Measurements from ENCODE around the gene MOCS1. TPM values are rescaled to one million over a fixed set of nuclear protein-coding genes. Genes with fewer than 3 reads are reported as not detected.

The MOCS1 gene
- total RNA-seq, 1 donor from 2014 or later = 0.31 TPM

GRCh38 chr6:39903656-39904055, 30.6 kb downstream of the MOCS1 start:
- Mint-ChIP-seq H3K9me3 (no peaks in the 10 kb centered on the region), H3K4me3 (no peak overlapping the region), H3K27ac (no peak overlapping the region), H3K36me3 (ENCODE audit: low read depth) (no peaks in the 10 kb centered on the region), H3K27me3 (ENCODE audit: insufficient read depth) (peaks cover 1% of the 10 kb centered on the region), H3K4me1 (ENCODE audit: low read depth) (no peaks in the 10 kb centered on the region)
- intact Hi-C loops (cut with micrococcal nuclease) = no loop called here
- DNase-seq (ENCODE audit: low spot score) = no peak

GRCh38 chr6:39902786-39903465, 31.3 kb downstream of the MOCS1 start:
- no peaks in the 10 kb centered on the region for H3K9me3 Mint-ChIP-seq
- intact Hi-C loops (cut with micrococcal nuclease) = no loop called here
- no peaks in the 10 kb centered on the region for H3K36me3 Mint-ChIP-seq (ENCODE audit: low read depth)
- peaks cover 1% of the 10 kb centered on the region for H3K27me3 Mint-ChIP-seq (ENCODE audit: insufficient read depth)
- no peak for DNase-seq (ENCODE audit: low spot score)
- no peaks in the 10 kb centered on the region for H3K4me1 Mint-ChIP-seq (ENCODE audit: low read depth)
- H3K27ac Mint-ChIP-seq = no peak overlapping the region
- no peak overlapping the region for H3K4me3 Mint-ChIP-seq

- H3K4me3 Mint-ChIP-seq = no peak overlapping the region
- intact Hi-C loops (cut with micrococcal nuclease) = no loop called here
- no peaks in the 10 kb centered on the region for H3K9me3 Mint-ChIP-seq
These were observed 32.1 kb downstream of the MOCS1 start for GRCh38 chr6:39902136-39902535.

GRCh38 chr6:39901670-39902069, 32.6 kb downstream of the MOCS1 start:
- H3K4me1 Mint-ChIP-seq (ENCODE audit: low read depth) = no peaks in the 10 kb centered on the region
- intact Hi-C loops (cut with micrococcal nuclease) = no loop called here
- DNase-seq (ENCODE audit: low spot score) = no peak
- no peaks in the 10 kb centered on the region for H3K36me3 Mint-ChIP-seq (ENCODE audit: low read depth)
- H3K4me3 Mint-ChIP-seq = no peak overlapping the region
- H3K9me3 Mint-ChIP-seq = no peaks in the 10 kb centered on the region
- no peak overlapping the region for H3K27ac Mint-ChIP-seq
- H3K27me3 Mint-ChIP-seq (ENCODE audit: insufficient read depth) = peaks cover 1% of the 10 kb centered on the region

More at GRCh38 chr6:39902136-39902535, 32.1 kb downstream of the MOCS1 start:
- H3K27ac Mint-ChIP-seq = no peak overlapping the region
- H3K36me3 Mint-ChIP-seq (ENCODE audit: low read depth) = no peaks in the 10 kb centered on the region
- peaks cover 1% of the 10 kb centered on the region for H3K27me3 Mint-ChIP-seq (ENCODE audit: insufficient read depth)
- DNase-seq (ENCODE audit: low spot score) = no peak
- H3K4me1 Mint-ChIP-seq (ENCODE audit: low read depth) = no peaks in the 10 kb centered on the region

- no peaks in the 10 kb centered on the region for H3K4me1 Mint-ChIP-seq (ENCODE audit: low read depth)
- H3K27ac Mint-ChIP-seq = no peak overlapping the region
- H3K9me3 Mint-ChIP-seq = no peaks in the 10 kb centered on the region
- intact Hi-C loops (cut with micrococcal nuclease) = no loop called here
- H3K36me3 Mint-ChIP-seq (ENCODE audit: low read depth) = no peaks in the 10 kb centered on the region
- H3K27me3 Mint-ChIP-seq (ENCODE audit: insufficient read depth) = peaks cover 1% of the 10 kb centered on the region
- no peak for DNase-seq (ENCODE audit: low spot score)
- no peak overlapping the region for H3K4me3 Mint-ChIP-seq
These were observed 33.1 kb downstream of the MOCS1 start for GRCh38 chr6:39901116-39901655.

GRCh38 chr6:39899554-39900295, 34.5 kb downstream of the MOCS1 start:
- no peaks in the 10 kb centered on the region for H3K36me3 Mint-ChIP-seq (ENCODE audit: low read depth)
- intact Hi-C loops (cut with micrococcal nuclease) = no loop called here

GRCh38 chr6:39898625-39899024, 35.6 kb downstream of the MOCS1 start:
- Mint-ChIP-seq H3K27ac (no peak overlapping the region), H3K27me3 (ENCODE audit: insufficient read depth) (no peaks in the 10 kb centered on the region), H3K4me3 (no peak overlapping the region), H3K4me1 (ENCODE audit: low read depth) (no peaks in the 10 kb centered on the region), H3K36me3 (ENCODE audit: low read depth) (no peaks in the 10 kb centered on the region), H3K9me3 (no peaks in the 10 kb centered on the region)
- intact Hi-C loops (cut with micrococcal nuclease) = no loop called here
- DNase-seq (ENCODE audit: low spot score) = no peak

More at GRCh38 chr6:39899554-39900295, 34.5 kb downstream of the MOCS1 start:
- DNase-seq (ENCODE audit: low spot score) = no peak
- no peaks in the 10 kb centered on the region for H3K9me3 Mint-ChIP-seq
- no peak overlapping the region for H3K4me3 Mint-ChIP-seq
- H3K27me3 Mint-ChIP-seq (ENCODE audit: insufficient read depth) = no peaks in the 10 kb centered on the region
- H3K4me1 Mint-ChIP-seq (ENCODE audit: low read depth) = no peaks in the 10 kb centered on the region
- no peak overlapping the region for H3K27ac Mint-ChIP-seq

- DNase-seq (ENCODE audit: low spot score) = no peak
- H3K4me3 Mint-ChIP-seq = no peak overlapping the region
- intact Hi-C loops (cut with micrococcal nuclease) = no loop called here
- no peaks in the 10 kb centered on the region for H3K9me3 Mint-ChIP-seq
- H3K4me1 Mint-ChIP-seq (ENCODE audit: low read depth) = no peaks in the 10 kb centered on the region
- no peaks in the 10 kb centered on the region for H3K27me3 Mint-ChIP-seq (ENCODE audit: insufficient read depth)
- no peak overlapping the region for H3K27ac Mint-ChIP-seq
- no peaks in the 10 kb centered on the region for H3K36me3 Mint-ChIP-seq (ENCODE audit: low read depth)
These were observed 36.6 kb downstream of the MOCS1 start for GRCh38 chr6:39897698-39898097.

- H3K4me3 Mint-ChIP-seq = no peak overlapping the region
- no peak for DNase-seq (ENCODE audit: low spot score)
- intact Hi-C loops (cut with micrococcal nuclease) = no loop called here
- H3K36me3 Mint-ChIP-seq (ENCODE audit: low read depth) = no peaks in the 10 kb centered on the region
- no peaks in the 10 kb centered on the region for H3K4me1 Mint-ChIP-seq (ENCODE audit: low read depth)
- H3K27ac Mint-ChIP-seq = no peak overlapping the region
- no peaks in the 10 kb centered on the region for H3K9me3 Mint-ChIP-seq
- H3K27me3 Mint-ChIP-seq (ENCODE audit: insufficient read depth) = no peaks in the 10 kb centered on the region
These were observed 37.6 kb downstream of the MOCS1 start for GRCh38 chr6:39896701-39897100.

GRCh38 chr6:39893286-39893685, 41.0 kb downstream of the MOCS1 start:
- Mint-ChIP-seq H3K27ac (no peak overlapping the region), H3K9me3 (no peaks in the 10 kb centered on the region), H3K27me3 (ENCODE audit: insufficient read depth) (peaks cover 5% of the 10 kb centered on the region), H3K36me3 (ENCODE audit: low read depth) (no peaks in the 10 kb centered on the region), H3K4me1 (ENCODE audit: low read depth) (no peaks in the 10 kb centered on the region), H3K4me3 (no peak overlapping the region)
- intact Hi-C loops (cut with micrococcal nuclease) = no loop called here
- DNase-seq (ENCODE audit: low spot score) = no peak

- Mint-ChIP-seq H3K4me1 (ENCODE audit: low read depth) (no peaks in the 10 kb centered on the region), H3K4me3 (no peak overlapping the region), H3K27ac (no peak overlapping the region), H3K9me3 (no peaks in the 10 kb centered on the region), H3K27me3 (ENCODE audit: insufficient read depth) (peaks cover 6% of the 10 kb centered on the region), H3K36me3 (ENCODE audit: low read depth) (no peaks in the 10 kb centered on the region)
- no peak for DNase-seq (ENCODE audit: low spot score)
- intact Hi-C loops (cut with micrococcal nuclease) = loop anchor here (1.0 kb wide), 1 partner anchor 545 kb away; no protein-coding TSS in a partner anchor
These were observed 41.7 kb downstream of the MOCS1 start for GRCh38 chr6:39892490-39893129.

GRCh38 chr6:39891976-39892375, 42.3 kb downstream of the MOCS1 start:
- no peak for DNase-seq (ENCODE audit: low spot score)
- H3K4me3 Mint-ChIP-seq = no peak overlapping the region
- H3K27ac Mint-ChIP-seq = no peak overlapping the region
- H3K36me3 Mint-ChIP-seq (ENCODE audit: low read depth) = no peaks in the 10 kb centered on the region
- intact Hi-C loops (cut with micrococcal nuclease) = loop anchor here (1.0 kb wide), 1 partner anchor 545 kb away; no protein-coding TSS in a partner anchor
- no peaks in the 10 kb centered on the region for H3K9me3 Mint-ChIP-seq
- H3K27me3 Mint-ChIP-seq (ENCODE audit: insufficient read depth) = peaks cover 6% of the 10 kb centered on the region
- H3K4me1 Mint-ChIP-seq (ENCODE audit: low read depth) = no peaks in the 10 kb centered on the region

GRCh38 chr6:39891353-39891752, 42.9 kb downstream of the MOCS1 start:
- Mint-ChIP-seq H3K36me3 (ENCODE audit: low read depth) (no peaks in the 10 kb centered on the region), H3K4me1 (ENCODE audit: low read depth) (no peaks in the 10 kb centered on the region)
- intact Hi-C loops (cut with micrococcal nuclease) = no loop called here

More at GRCh38 chr6:39891353-39891752, 42.9 kb downstream of the MOCS1 start:
- Mint-ChIP-seq H3K4me3 (no peak overlapping the region), H3K27ac (no peak overlapping the region), H3K27me3 (ENCODE audit: insufficient read depth) (peaks cover 6% of the 10 kb centered on the region), H3K9me3 (no peaks in the 10 kb centered on the region)
- no peak for DNase-seq (ENCODE audit: low spot score)

Data from activated T-helper 1 cell treated with anti-CD3 and anti-CD28 coated beads, Interleukin-12 subunit alpha, Interleukin-12 subunit beta, Interleukin-2, Interleukin-4 antibody, amounts not matched to agents 30 ng/mL and 10 ng/mL and 1 ng/mL, durations not matched to agents 14 hours and 24 hours and 36 hours (primary cell).